GM10248 (cell line): ENCODE data around the gene LGI4.

Experiments used
- CTCF ChIA-PET: fragments of 300-600 bp; sonication (Branson Sonifier 250); formaldehyde crosslinking; extraction: SDS; loops from one replicate; lab custom pipeline; 2021; ENCODE audit warnings: antibody characterized with exemption; lab: Yijun Ruan, JAX
- POLR2A ChIA-PET: fragments of 350-650 bp; sonication (Branson Sonifier 250); formaldehyde crosslinking; extraction: SDS; loops from one replicate; lab custom pipeline; 2020; ENCODE audit warnings: antibody characterized with exemption; lab: Yijun Ruan, JAX
- DNase-seq: peaks from one replicate; pipeline ENCODE4 v3.0.0; 2012; ENCODE audit errors: extremely low spot score
- CTCF ChIP-seq: IDR thresholded peaks from 2 replicates; pipeline ENCODE4 v1.5.1; 2012; ENCODE audit warnings: mild to moderate bottlenecking, low read depth; ENCODE audit errors: extremely low read depth, missing control alignments, control extremely low read depth

The LGI4 gene

GRCh38 chr19:35089554-35089953, 45.3 kb downstream of the LGI4 start:
- no peak for DNase-seq
- ChIA-PET POLR2A (no interaction called here), CTCF (interaction anchor here (0.8 to 4.5 kb wide), 5 partner anchors 9 to 191 kb away, joined by 3 to 38 read pairs (median 5); no protein-coding TSS in a partner anchor)
- no peak for TF ChIP-seq CTCF

- CTCF ChIA-PET, result interaction anchor here (1.2 kb wide), 1 partner anchor 21 kb away, joined by 4 read pairs; no protein-coding TSS in a partner anchor
- DNase-seq, result no peak
- TF ChIP-seq CTCF, result no peak
- POLR2A ChIA-PET, result no interaction called here
Measured at GRCh38 chr19:35088131-35088913, 46.5 kb downstream of the LGI4 start.

- POLR2A ChIA-PET, result no interaction called here
- no peak for TF ChIP-seq CTCF
- no peak for DNase-seq
- CTCF ChIA-PET, result interaction anchor here (0.8 to 3.4 kb wide), 8 partner anchors 12 to 54 kb away, joined by 3 to 26 read pairs (median 10); partner anchors contain the start of gene LGI4
Measured at GRCh38 chr19:35087393-35087792, 47.5 kb downstream of the LGI4 start.

- no peak for TF ChIP-seq CTCF
Measured at GRCh38 chr19:35086455-35086854, 48.4 kb downstream of the LGI4 start.

GRCh38 chr19:35085947-35086346, 48.9 kb downstream of the LGI4 start:
- ChIA-PET POLR2A (no interaction called here), CTCF (interaction anchor here (0.9 to 3.4 kb wide), 8 partner anchors 10 to 56 kb away, joined by 3 to 26 read pairs (median 10); partner anchors contain the start of gene LGI4)
- TF ChIP-seq CTCF, result no peak
- DNase-seq, result peak; percentile 65

More at GRCh38 chr19:35086455-35086854, 48.4 kb downstream of the LGI4 start:
- no peak for DNase-seq
- ChIA-PET CTCF (interaction anchor here (0.9 to 3.4 kb wide), 8 partner anchors 10 to 55 kb away, joined by 3 to 26 read pairs (median 10); partner anchors contain the start of gene LGI4), POLR2A (interaction anchor here (0.6 kb wide), 1 partner anchor 950 kb away, joined by 4 read pairs; no protein-coding TSS in a partner anchor)

- POLR2A ChIA-PET, result no interaction called here
- DNase-seq, result no peak
- CTCF ChIA-PET, result interaction anchor here (3.4 kb wide), 1 partner anchor 17 kb away, joined by 26 read pairs; no protein-coding TSS in a partner anchor
- no peak for TF ChIP-seq CTCF
Measured at GRCh38 chr19:35084509-35084762, 50.4 kb downstream of the LGI4 start.
